ENCODE data around the gene SLC17A8.
"Not testable (repeated sequence)": the region's sequence is repeated elsewhere in the genome, so short reads cannot be mapped to it uniquely, and the experiment has no call there.

Gene SLC17A8

GRCh38 chr12:100422646-100423045, 65.8 kb downstream of the SLC17A8 start:
- in situ Hi-C loops (cut with MboI; ENCODE audit: low sequenced_read_pairs), result no loop called here

GRCh38 chr12:100426145-100426544, 69.3 kb downstream of the SLC17A8 start:
- in situ Hi-C loops (cut with MboI; ENCODE audit: low sequenced_read_pairs), result no loop called here

- in situ Hi-C loops (cut with MboI; ENCODE audit: low sequenced_read_pairs), result no loop called here
These were observed 70.2 kb downstream of the SLC17A8 start for GRCh38 chr12:100427078-100427477.

- in situ Hi-C loops (cut with MboI; ENCODE audit: low sequenced_read_pairs), result not testable (repeated sequence)
These were observed 73.4 kb downstream of the SLC17A8 start for GRCh38 chr12:100430251-100430650.

- in situ Hi-C loops (cut with MboI; ENCODE audit: low sequenced_read_pairs), result no loop called here
These were observed 76.8 kb downstream of the SLC17A8 start for GRCh38 chr12:100433701-100434100.

- in situ Hi-C loops (cut with MboI; ENCODE audit: low sequenced_read_pairs), result no loop called here
These were observed 77.3 kb downstream of the SLC17A8 start for GRCh38 chr12:100434177-100434576.

GRCh38 chr12:100435957-100436356, 79.1 kb downstream of the SLC17A8 start:
- in situ Hi-C loops (cut with MboI; ENCODE audit: low sequenced_read_pairs), result no loop called here

- in situ Hi-C loops (cut with MboI; ENCODE audit: low sequenced_read_pairs), result no loop called here
These were observed 80.4 kb downstream of the SLC17A8 start for GRCh38 chr12:100437038-100437841.

- in situ Hi-C loops (cut with MboI; ENCODE audit: low sequenced_read_pairs), result no loop called here
These were observed 82.9 kb downstream of the SLC17A8 start for GRCh38 chr12:100439797-100440196.

GRCh38 chr12:100442403-100442802, 85.5 kb downstream of the SLC17A8 start:
- in situ Hi-C loops (cut with MboI; ENCODE audit: low sequenced_read_pairs), result no loop called here

GRCh38 chr12:100443434-100443833, 86.6 kb downstream of the SLC17A8 start:
- in situ Hi-C loops (cut with MboI; ENCODE audit: low sequenced_read_pairs), result no loop called here

GRCh38 chr12:100445081-100445481, 88.2 kb downstream of the SLC17A8 start:
- in situ Hi-C loops (cut with MboI; ENCODE audit: low sequenced_read_pairs), result no loop called here

- in situ Hi-C loops (cut with MboI; ENCODE audit: low sequenced_read_pairs), result no loop called here
These were observed 90.5 kb downstream of the SLC17A8 start for GRCh38 chr12:100447381-100447780.

- in situ Hi-C loops (cut with MboI; ENCODE audit: low sequenced_read_pairs), result no loop called here
These were observed 91.8 kb downstream of the SLC17A8 start for GRCh38 chr12:100448656-100449055.

- in situ Hi-C loops (cut with MboI; ENCODE audit: low sequenced_read_pairs), result no loop called here
These were observed 93.9 kb downstream of the SLC17A8 start for GRCh38 chr12:100450735-100451134.

GRCh38 chr12:100453951-100454350, 97.1 kb downstream of the SLC17A8 start:
- in situ Hi-C loops (cut with MboI; ENCODE audit: low sequenced_read_pairs), result no loop called here

GRCh38 chr12:100455896-100456295, 99.0 kb downstream of the SLC17A8 start:
- in situ Hi-C loops (cut with MboI; ENCODE audit: low sequenced_read_pairs), result no loop called here

- in situ Hi-C loops (cut with MboI; ENCODE audit: low sequenced_read_pairs), result no loop called here
These were observed 101.3 kb downstream of the SLC17A8 start for GRCh38 chr12:100458191-100458590.

GRCh38 chr12:100460702-100461101, 103.8 kb downstream of the SLC17A8 start:
- in situ Hi-C loops (cut with MboI; ENCODE audit: low sequenced_read_pairs), result no loop called here

- in situ Hi-C loops (cut with MboI; ENCODE audit: low sequenced_read_pairs), result no loop called here
These were observed 104.6 kb downstream of the SLC17A8 start for GRCh38 chr12:100461330-100461973.

- in situ Hi-C loops (cut with MboI; ENCODE audit: low sequenced_read_pairs), result no loop called here
These were observed 106.8 kb downstream of the SLC17A8 start for GRCh38 chr12:100463661-100464060.

GRCh38 chr12:100464529-100464928, 107.7 kb downstream of the SLC17A8 start:
- in situ Hi-C loops (cut with MboI; ENCODE audit: low sequenced_read_pairs), result no loop called here
